Skin epidermis (tissue), 12 donors: ENCODE data around the gene PDE3B.
"Not testable (repeated sequence)": the region's sequence is repeated elsewhere in the genome, so short reads cannot be mapped to it uniquely, and the experiment has no call there.

Source experiments
- H3K27ac ChIP-seq, 21 experiments: fragments of 200-600 bp; sonication (generic) in 11 of 21; one replicate each; pipeline ENCODE4 v1.5.0; 2020; ENCODE audit warnings: mild to moderate bottlenecking in 3 of 21, inconsistent platforms in 2 of 21, moderate library complexity in 2 of 21
- H3K4me3 ChIP-seq, 7 experiments: fragments of 200-600 bp; sonication (generic) in 2 of 7; one replicate each; pipeline ENCODE4 v1.5.0; 2020; ENCODE audit warnings: inconsistent platforms in 2 of 7, mild to moderate bottlenecking in 2 of 7, moderate library complexity in 1 of 7

Gene PDE3B

DNA sequence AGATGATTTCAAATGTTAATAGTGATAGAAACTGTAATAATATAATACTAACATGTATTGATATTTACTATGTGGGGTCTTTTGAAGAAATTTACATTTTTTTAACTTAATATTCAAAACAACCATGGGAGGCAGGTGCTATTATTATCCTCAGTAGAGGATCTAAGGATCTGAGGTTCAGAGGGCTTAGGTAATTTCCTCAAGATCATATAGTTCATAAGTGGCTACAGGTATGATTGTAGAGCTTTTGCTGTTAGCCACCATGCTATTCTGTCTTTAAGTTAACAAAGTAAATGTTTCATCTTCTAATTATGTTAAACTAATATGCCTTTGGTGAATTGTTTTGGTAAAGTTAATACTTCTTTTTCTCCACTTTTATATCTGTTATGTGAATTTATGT, 83.6 kb downstream of the PDE3B start:
- no peak overlapping the region for H3K27ac ChIP-seq
- H3K4me3 ChIP-seq = no peak overlapping the region

DNA sequence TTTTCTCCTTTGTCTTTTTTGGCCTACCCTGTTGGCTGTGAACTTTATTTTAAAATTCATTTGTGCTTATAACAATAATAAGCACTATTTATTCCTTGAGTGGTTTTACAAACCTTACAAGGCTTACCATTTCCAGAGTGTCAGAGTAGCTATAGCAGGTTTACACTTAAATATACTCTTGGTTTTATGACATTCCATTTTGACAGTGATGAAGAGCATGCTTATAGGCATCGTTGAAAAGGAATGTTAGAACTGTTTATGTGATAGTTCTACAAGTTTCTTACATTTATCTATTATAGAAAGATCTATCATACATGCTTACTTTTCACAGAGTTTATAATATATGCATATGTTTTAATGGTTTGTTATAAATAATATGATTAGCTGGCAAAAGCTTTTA, 84.1 kb downstream of the PDE3B start:
- H3K27ac ChIP-seq = no peak overlapping the region
- no peak overlapping the region for H3K4me3 ChIP-seq

DNA sequence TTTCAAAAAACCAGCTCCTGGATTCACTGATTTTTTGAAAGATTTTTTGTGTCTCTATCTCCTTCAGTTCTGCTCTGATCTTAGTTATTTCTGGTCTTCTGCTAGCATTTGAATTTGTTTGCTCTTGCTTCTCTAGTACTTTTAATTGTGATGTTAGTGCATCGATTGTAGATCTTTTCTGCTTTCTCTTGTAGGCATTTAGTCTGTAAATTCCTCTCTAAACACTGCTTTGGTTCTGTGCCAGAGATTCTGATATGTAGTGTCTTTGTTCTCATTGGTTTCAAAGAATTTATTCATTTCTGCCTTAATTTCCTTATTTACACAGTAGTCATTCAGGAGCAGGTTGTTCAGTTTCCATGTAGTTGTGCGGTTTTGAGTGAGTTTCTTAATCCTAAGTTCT, 96.9 kb downstream of the PDE3B start:
- not testable (repeated sequence) for H3K4me3 ChIP-seq, H3K27ac ChIP-seq

DNA sequence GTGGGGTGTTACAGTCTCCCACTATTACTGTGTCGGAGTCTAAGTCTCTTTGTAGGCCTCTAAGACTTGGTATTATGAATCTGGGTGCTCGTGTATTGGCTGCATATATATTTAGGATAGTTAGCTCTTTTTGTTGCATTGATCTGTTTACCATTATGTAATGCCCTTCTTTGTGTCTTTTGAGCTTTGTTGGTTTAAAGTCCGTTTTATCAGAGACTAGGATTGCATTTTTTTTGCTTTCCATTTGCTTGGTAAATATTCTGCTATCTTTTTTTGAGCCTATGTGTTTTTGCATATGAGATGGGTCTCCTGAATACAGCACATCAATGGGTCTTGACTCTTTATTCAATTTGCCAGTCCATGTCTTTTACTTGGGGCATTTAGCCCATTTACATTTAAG, 97.6 kb downstream of the PDE3B start:
- Histone ChIP-seq H3K4me3 (no peak overlapping the region), H3K27ac (no peak overlapping the region)

DNA sequence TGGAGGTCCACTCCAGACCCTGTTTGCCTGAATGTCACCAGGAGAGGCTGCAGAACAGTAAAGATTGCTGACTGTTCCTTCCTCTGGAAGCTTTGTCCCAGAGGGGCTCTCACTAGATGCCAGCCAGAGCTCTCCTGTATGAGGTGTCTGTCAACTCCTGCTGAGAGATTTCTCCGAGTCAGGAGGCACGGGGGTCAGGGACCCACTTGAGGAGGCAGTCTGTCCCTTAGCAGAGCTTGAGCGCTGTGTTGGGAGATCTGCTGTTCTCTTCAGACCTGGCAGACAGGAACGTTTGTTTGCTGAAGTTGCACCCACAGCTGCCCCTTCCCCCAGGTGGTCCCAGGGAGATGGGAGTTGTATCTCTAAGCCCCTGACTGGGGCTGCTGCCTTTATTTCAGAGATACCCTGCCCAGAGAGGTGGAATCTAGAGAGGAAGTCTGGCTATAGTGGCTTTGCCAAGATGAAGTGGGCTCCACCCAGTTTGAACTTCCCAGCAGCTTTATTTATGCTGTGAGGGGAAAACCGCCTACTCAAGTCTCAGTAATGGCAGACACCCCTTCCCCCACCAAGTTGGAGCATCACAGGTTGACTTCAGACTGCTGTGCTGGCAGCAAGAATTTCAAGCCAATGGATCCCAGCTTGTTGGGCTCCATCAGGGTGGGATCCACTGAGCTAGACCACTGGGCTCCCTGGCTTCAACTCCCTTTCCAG, 99.4 kb downstream of the PDE3B start:
- H3K27ac ChIP-seq = no peak overlapping the region
- no peak overlapping the region for H3K4me3 ChIP-seq

DNA sequence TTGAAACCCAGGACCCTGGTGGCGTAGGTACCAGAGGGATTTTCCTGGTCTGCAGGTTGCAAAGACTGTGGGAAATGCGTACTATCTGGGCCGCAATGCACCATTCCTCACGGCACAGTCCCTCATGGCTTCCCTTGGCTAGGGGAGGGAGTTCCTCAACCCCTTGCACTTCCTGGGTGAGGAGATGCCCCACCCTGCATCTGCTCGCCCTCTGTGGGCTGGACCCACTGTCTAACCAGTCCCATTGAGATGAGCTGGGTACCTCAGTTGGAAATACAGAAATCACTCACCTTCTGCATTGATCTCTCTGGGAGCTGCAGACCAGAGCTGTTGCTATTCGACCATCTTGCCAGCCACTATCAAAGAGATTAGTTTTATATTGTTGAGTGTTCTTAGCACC, 100.1 kb downstream of the PDE3B start:
- H3K4me3 ChIP-seq, H3K27ac ChIP-seq: not testable (repeated sequence)

DNA sequence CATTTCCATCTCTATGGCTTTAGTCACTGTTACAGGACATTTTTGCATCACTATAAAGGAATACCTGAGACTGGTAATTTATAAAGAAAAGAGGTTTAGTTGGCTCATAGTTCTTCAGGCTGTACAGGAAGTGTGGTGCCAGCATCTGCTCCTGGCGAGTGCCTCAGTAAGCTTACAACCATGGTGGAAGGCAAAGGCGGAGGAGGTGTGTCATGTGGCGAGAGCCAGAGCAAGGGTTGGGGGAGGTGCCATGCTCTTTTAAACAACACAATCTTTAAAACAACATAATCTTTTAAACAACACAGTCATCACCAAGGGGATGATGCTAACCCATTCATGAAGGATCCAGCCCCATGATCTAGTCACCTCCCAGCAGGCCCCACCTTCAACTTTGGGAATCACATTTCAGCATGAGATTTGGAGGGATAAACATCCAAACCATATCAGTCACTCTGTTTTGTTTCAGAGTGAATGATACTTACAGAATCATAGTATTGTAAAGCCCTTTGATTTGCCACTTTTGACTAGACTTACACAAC, 103.3 kb downstream of the PDE3B start:
- Histone ChIP-seq H3K27ac (no peak overlapping the region), H3K4me3 (no peak overlapping the region)

DNA sequence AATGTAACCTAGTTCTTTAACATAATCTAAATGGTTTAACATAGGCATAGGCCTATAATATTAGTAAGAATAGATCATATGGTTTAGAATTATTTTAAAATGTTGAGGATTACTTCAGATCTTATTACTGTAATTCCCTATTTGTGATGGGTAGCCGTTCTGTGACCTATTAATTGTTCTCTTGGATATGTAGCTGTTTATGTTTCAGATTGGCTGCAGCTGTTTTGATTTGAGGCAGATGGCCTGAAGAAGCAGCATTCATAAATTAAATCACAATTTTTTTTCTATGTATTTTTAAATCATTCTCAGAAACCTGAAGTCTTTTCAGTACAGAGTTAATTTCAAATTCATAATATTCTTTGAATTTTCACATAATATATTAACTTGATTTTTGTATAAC, 104.5 kb downstream of the PDE3B start:
- H3K4me3 ChIP-seq = no peak overlapping the region
- H3K27ac ChIP-seq = no peak overlapping the region

DNA sequence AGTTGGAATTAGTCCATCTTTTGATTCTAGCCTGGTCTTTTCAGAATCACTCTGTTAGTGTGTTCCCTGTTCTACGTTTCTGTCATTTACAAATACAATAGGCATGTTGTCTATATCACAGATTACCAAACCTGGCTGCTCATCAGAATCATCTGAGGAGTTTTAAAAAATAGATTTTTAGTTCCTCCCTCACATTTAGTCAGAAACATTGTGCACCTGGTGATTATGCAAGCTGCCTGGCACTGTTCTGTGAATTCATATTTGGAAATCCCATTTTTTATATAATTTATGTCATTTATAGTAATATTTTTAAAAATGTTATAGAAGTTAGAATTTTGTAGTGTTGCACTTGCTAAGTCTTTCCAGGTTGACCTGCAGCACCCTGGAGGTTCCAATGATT, 107.3 kb downstream of the PDE3B start:
- H3K27ac ChIP-seq = no peak overlapping the region
- H3K4me3 ChIP-seq = no peak overlapping the region

DNA sequence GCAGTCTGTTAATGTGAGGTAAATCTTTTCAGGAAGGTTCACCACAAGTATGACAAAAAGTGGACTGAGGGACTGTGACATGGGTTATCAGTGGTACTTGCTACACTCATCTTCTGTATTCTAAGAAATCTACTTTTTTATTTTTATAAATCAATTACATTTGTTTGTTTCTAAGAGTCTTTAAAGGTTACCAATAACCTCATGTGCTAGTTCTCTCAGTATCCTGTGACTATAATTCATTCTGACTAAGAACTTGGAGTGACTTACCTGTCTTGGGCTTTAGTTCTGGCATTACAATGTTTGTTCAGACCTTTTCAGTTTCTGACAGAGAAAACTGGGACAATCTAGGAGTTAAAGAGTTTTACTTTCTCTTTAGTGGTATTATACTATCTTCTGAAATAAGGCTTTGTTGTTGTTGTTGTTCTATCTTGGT, 108.4 kb downstream of the PDE3B start:
- H3K4me3 ChIP-seq = no peak overlapping the region
- H3K27ac ChIP-seq = no peak overlapping the region

DNA sequence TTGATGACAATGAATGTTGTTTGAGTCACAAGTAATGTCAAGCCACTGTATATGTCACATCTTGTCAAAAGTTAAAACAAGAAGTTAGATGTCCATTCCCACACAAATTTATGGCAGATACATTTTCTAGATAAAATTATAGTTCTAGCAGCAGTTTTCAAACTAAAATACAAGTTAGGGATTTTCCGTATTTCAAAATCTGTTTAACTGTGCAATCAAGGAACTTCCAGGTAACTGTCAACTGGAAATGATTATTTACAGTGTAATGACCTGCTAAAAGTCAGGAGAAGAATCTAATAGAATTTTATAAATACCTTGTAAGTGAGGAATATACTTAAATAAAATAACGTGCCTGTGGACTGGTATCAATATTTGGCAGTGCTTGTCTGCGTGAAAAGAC, 111.5 kb downstream of the PDE3B start:
- no peak overlapping the region for H3K4me3 ChIP-seq
- no peak overlapping the region for H3K27ac ChIP-seq

DNA sequence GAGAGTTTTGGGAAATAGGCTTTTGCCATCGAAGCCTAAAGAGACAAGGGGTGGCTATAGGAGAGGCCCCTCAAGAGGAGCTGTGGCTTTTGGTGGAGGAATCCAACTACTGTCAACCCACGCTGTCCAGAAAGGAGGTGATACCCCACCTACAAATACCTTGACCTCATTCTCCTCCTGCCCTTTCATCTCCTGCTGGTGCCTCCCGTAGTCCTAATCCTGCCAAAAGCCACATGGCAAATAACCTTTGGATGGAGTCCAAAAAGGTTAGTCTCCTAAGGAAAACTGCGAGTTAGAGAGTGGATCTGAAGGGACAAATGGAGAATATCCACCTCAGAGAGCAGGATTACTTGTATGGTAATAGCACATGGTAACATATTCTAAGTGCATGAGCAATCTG, 112.7 kb downstream of the PDE3B start:
- no peak overlapping the region for H3K27ac ChIP-seq
- no peak overlapping the region for H3K4me3 ChIP-seq

DNA sequence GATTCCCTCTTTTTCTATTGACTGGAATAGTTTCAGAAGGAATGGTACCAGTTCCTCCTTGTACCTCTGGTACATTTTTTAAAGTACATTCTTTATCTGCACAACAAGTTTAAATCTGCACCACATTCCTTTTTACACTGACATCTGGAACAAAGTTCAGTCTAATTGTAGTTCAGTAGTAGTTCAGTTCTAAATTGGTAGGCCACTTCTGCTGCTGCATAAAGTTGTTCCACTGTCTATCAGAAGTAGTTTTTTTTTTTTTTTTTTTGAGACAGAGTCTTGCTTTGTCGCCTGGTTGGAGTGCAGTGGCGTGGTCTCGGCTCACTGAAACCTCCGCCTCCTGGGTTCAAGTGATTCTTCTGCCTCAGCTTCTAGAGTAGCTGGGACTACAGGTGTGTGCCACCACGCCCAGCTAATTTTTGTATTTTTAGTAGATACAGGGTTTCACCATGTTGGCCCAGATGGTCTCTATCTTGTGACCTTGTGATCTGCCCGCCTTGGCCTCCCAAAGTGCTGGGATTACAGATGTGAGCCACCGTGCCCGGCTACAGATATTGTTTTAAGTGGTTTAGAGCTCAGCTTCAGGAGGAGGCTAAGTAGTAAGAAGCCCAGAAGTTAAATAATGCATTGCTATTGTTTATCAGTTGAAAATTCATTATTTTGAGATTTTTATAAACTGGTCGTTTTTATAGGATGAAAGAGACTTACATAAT, 115.9 kb downstream of the PDE3B start:
- not testable (repeated sequence) for H3K27ac ChIP-seq, H3K4me3 ChIP-seq

DNA sequence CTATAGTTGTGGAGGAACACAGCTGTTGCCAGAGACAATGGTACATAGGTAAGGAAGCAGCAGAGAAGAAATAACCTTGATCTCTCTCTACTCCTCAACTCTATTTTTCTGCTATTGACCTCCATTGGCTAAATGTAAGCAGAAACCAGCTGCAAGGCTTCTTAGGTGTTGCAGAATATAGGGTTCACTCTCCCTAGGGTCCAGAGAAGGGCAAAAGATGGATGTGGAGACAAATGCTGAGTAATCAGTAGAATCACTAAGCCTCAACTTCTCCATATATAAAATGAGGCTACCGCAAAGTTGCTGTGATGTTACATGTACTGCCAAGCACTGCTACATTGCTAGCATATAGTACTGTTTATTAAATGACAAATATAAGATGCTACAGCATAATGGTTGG, 120.6 kb downstream of the PDE3B start:
- H3K4me3 ChIP-seq = no peak overlapping the region
- H3K27ac ChIP-seq = peak overlapping the region in 4 of 21 experiments; percentile 1 to 36 (median 6)

DNA sequence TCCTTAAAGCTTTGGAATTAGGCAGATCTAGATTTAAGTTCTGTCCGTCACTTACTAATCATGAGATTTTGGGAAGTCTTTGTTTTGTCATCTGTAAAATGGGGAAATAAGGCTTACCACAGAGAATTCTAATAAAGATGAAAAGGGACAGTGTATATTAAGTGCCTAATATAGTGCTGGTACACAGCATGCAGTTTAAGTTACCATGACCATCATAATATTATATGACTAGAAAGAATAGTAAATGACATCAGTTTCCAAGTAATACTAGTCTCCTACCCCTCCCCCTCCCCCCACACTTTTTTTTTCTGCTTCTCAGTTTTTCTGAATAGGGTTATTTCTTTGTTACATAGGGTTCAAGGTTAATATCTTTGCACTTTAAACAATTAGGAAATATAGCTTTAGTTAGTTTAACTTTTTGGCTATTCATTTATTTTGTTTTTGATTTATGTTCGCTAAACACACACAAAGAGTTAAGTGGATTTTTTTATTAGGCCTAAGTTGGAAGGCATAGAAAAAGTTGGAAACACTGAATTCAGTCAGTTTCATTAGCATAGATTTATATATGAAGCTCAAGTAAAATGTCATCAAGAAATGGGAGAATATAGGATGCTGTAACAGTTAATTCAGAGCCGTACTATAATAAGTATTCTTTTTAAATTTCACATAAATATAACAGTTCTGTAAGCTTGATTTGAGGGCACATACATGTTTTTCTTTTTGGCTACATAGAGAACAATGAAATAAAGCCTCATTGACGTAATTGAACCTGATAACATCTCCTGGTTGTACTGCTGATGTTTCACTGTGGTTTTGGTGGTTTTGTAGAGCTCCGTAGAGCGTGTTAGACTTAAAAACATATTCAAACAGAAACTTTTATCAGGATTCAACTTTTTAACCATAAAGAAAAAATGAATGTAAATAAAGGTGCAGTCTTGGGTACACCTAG, 121.2 kb downstream of the PDE3B start:
- Histone ChIP-seq H3K27ac (peak overlapping the region in 2 of 21 experiments; percentile 1 to 49), H3K4me3 (no peak overlapping the region)

DNA sequence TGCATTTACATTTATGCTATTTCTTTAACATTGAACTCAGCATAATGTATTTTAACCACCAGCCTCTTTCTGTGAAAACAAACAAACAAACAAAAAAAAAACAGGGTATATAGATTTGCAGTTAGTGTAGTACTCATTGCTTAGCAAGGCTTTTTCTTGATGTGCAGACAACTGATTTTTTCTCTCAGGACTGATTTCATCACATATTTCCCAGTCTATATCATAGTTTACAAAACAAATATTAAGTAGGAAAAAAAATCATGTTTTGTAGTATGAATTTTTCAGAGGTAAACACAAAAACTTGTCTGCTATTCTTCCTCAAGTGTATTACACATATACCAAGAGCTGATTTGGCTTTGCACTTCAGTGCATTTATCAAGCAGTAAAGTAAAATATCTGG, 123.0 kb downstream of the PDE3B start:
- H3K4me3 ChIP-seq = no peak overlapping the region
- peak overlapping the region in 1 of 21 experiments; percentile 49 for H3K27ac ChIP-seq

DNA sequence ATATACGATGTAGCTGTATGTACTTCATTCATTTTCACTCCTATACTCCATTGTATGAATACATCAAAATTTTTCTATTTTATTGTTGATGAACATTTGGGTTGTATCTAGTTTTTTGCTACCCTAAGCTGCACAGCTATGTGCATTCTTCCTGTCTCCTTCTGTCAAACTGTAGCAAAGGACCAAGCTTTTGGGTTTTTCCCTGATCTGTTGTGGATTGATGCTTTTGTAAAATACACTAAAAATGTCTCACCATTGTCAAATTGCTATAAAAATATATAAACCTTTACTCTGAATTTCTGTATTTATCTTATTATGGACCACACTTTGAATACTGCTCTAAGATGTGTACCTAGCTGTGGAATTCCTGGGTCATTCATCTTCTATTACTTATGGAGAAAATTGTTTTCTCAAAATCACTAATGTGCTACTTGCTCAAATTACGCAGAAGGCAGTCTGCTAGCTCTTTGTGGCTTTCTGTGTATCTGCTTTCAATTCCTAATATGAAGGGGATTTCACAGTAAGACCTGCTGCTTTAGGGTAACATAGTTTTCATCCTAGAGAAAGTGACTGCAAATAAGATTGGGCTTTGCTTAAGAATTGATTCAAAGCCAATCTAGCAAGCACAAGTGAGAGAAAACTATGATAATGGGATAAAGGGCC, 125.1 kb downstream of the PDE3B start:
- Histone ChIP-seq H3K4me3 (no peak overlapping the region), H3K27ac (peak overlapping the region in 1 of 21 experiments; percentile 18)

DNA sequence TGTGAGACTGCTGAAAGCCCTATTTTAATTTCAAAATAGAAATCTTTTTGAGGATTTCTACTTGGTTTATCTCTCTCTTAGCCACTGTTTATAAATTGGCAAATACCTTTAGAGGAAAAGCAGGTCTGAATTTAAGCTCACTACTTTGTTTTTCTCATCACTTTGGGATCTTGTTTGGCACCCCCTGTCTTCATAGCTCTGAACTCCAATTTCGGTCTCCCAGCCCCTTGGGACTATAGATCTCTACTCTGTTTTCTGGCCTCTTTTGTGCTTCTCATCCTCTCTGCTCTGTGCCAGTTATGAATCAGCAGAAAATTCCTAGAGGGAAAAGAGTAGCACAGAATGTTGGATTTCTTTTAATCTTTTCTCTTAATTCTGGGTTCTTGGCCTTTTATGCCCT, 130.2 kb downstream of the PDE3B start:
- Histone ChIP-seq H3K4me3 (no peak overlapping the region), H3K27ac (no peak overlapping the region)

DNA sequence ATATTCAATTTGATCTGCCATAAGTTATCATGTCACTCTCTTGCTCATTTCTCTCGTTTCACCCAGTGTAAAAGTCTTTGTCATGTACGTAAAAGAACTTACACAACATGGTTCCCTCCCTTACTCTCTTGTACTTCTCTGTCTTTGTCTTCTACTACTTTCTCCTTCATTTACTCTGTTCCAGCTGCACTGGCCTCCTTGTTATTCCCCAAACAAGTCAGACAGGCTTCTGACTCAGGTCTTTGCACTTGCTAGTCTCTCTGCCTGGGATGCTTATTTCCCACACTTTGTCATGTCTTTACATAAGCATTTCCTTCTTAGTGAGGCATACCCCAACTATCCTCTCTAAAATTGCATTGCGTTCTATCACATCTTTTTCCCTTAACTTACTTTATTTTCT, 131.1 kb downstream of the PDE3B start:
- H3K4me3 ChIP-seq = no peak overlapping the region
- no peak overlapping the region for H3K27ac ChIP-seq

DNA sequence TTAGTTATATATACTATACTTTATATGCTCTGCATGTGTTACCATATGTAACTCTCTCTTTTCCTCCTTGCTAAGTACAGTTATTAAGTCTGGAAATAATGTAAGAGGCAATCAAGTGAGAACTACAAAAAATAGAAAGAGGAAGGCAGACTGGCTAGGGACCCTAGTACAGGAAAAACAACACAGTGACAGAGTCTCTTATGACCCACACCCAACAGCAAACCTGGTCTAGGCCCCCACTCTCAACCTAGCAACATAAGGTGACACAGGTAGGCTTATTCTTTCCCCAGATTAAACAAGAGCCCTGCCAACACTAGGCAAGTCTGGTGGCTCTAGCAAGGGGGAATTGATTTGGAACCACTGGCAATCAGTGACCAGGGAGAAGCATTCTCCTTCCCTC, 132.3 kb downstream of the PDE3B start:
- Histone ChIP-seq H3K4me3 (no peak overlapping the region), H3K27ac (no peak overlapping the region)
